HepG2 (cell line): ENCODE measurements around the gene FFAR4. TPM values are rescaled to one million over a fixed set of nuclear protein-coding genes. Genes with fewer than 3 reads are reported as not detected.

Source experiments
- ATRX ChIP-seq: sonication (generic); formaldehyde crosslinking; IDR thresholded peaks from 2 replicates; pipeline ENCODE4 v1.4.0; 2020; ENCODE audit warnings: missing genetic modification reagents, borderline replicate concordance
- E2F5 ChIP-seq: sonication (generic); formaldehyde crosslinking; conservative IDR thresholded peaks from 2 replicates; pipeline ENCODE4 v1.4.0; 2020; ENCODE audit warnings: missing genetic modification reagents
- EP300 ChIP-seq, 3 experiments: sonication (generic) in 1 of 3; formaldehyde crosslinking in 1 of 3; IDR thresholded peaks; 2 replicates each; pipeline versions ENCODE4 v1.5.1 to v1.6.1; 2011 to 2020; ENCODE audit warnings: low read depth in 2 of 3, low read length in 2 of 3, borderline replicate concordance in 1 of 3, improper control_type of control experiment in 1 of 3, mild to moderate bottlenecking in 1 of 3, missing genetic modification reagents in 1 of 3, moderate library complexity in 1 of 3
- EZH2 ChIP-seq: conservative IDR thresholded peaks from 2 replicates; pipeline ENCODE4 v1.6.1; 2012; ENCODE audit warnings: mild to moderate bottlenecking, low read depth, low read length, moderate library complexity
- FLYWCH1 ChIP-seq: sonication (generic); formaldehyde crosslinking; IDR thresholded peaks from 2 replicates; pipeline ENCODE4 v1.8.1; 2023; ENCODE audit warnings: mild to moderate bottlenecking, missing genetic modification reagents
- HOXA9 ChIP-seq: sonication (generic); formaldehyde crosslinking; IDR thresholded peaks from 2 replicates; pipeline ENCODE4 v1.8.1; 2022; ENCODE audit warnings: missing genetic modification reagents, mild to moderate bottlenecking, moderate library complexity, borderline replicate concordance
- JUND ChIP-seq: sonication (generic); formaldehyde crosslinking; IDR thresholded peaks from 2 replicates; pipeline ENCODE4 v1.8.0; 2022; ENCODE audit warnings: mild to moderate bottlenecking, missing genetic modification reagents
- LBX2 ChIP-seq: sonication (generic); formaldehyde crosslinking; IDR thresholded peaks from 2 replicates; pipeline ENCODE4 v1.5.0; 2020; ENCODE audit warnings: missing genetic modification reagents, mild to moderate bottlenecking, borderline replicate concordance
- MEF2D ChIP-seq: sonication (generic); formaldehyde crosslinking; IDR thresholded peaks from 2 replicates; pipeline ENCODE4 v1.5.1; 2020; ENCODE audit warnings: mild to moderate bottlenecking, missing genetic modification reagents
- MXD4 ChIP-seq: IDR thresholded peaks from 2 replicates; pipeline ENCODE4 v1.6.1; 2016; ENCODE audit warnings: mild to moderate bottlenecking, missing biosample characterization, missing genetic modification reagents
- MYNN ChIP-seq: sonication (generic); formaldehyde crosslinking; IDR thresholded peaks from 2 replicates; pipeline ENCODE4 v1.4.0; 2020; ENCODE audit warnings: mild to moderate bottlenecking, low read depth, missing genetic modification reagents
- NFATC3 ChIP-seq: sonication (generic); formaldehyde crosslinking; IDR thresholded peaks from 2 replicates; pipeline ENCODE4 v1.5.1; 2020; ENCODE audit warnings: mild to moderate bottlenecking, missing genetic modification reagents
- NFKB2 ChIP-seq: sonication (generic); formaldehyde crosslinking; IDR thresholded peaks from 2 replicates; pipeline ENCODE4 v1.4.0; 2020; ENCODE audit warnings: missing genetic modification reagents, borderline replicate concordance
- NFYB ChIP-seq: sonication (generic); formaldehyde crosslinking; IDR thresholded peaks from 2 replicates; pipeline ENCODE4 v1.4.0; 2020; ENCODE audit warnings: missing genetic modification reagents
- NPAS2 ChIP-seq: sonication (generic); formaldehyde crosslinking; IDR thresholded peaks from 2 replicates; pipeline ENCODE4 v1.8.0; 2022; ENCODE audit warnings: mild to moderate bottlenecking, missing genetic modification reagents, borderline replicate concordance
- PHF8 ChIP-seq: sonication (generic); formaldehyde crosslinking; IDR thresholded peaks from 2 replicates; pipeline ENCODE4 v1.5.0; 2020; ENCODE audit warnings: missing genetic modification reagents
- SIN3B ChIP-seq: fragments of 150-350 bp; IDR thresholded peaks from 2 replicates; pipeline ENCODE4 v1.6.1; 2014; ENCODE audit warnings: low read length
- SOX5 ChIP-seq: IDR thresholded peaks from 2 replicates; pipeline ENCODE4 v1.6.1; 2016; ENCODE audit warnings: borderline replicate concordance
- ZBED4 ChIP-seq: sonication (generic); formaldehyde crosslinking; IDR thresholded peaks from 2 replicates; pipeline ENCODE4 v1.4.0; 2020; ENCODE audit warnings: missing genetic modification reagents, borderline replicate concordance
- ZFP36L2 ChIP-seq: sonication (generic); formaldehyde crosslinking; IDR thresholded peaks from 2 replicates; pipeline ENCODE4 v1.4.0; 2020; ENCODE audit warnings: missing genetic modification reagents
- ZNF329 ChIP-seq: sonication (generic); formaldehyde crosslinking; IDR thresholded peaks from 2 replicates; pipeline ENCODE4 v1.9.0; 2021; ENCODE audit warnings: low read depth, mild to moderate bottlenecking, missing genetic modification reagents
- ZNF441 ChIP-seq: sonication (generic); formaldehyde crosslinking; IDR thresholded peaks from 2 replicates; pipeline ENCODE4 v1.7.0; 2021; ENCODE audit warnings: missing genetic modification reagents, borderline replicate concordance
- polyA plus RNA-seq, 8 experiments: library from polyadenylated mRNA; depleted of rRNA in 3 of 8; stranded (reverse) in 7 of 8; unstranded in 1 of 8; fragments of >200 nt; fragmentation: Illumina TruSeq in 4 of 8; extraction: Trizol in 4 of 8; gene quantifications; 2 replicates each; pipeline versions ENCODE4 v1.2.1 to v1.2.3, GENCODE V29; 2011 to 2016; ENCODE audit warnings: low read depth in 4 of 8, missing spikeins in 1 of 8, mixed read lengths in 1 of 8; ENCODE audit not compliant: insufficient read depth in 1 of 8
- total RNA-seq, 5 experiments: library from RNA; depleted of rRNA; stranded (reverse); fragments of >200 nt; fragmentation: Illumina TruSeq; extraction: Trizol; gene quantifications; 2 replicates each; pipeline ENCODE4 v1.2.3, GENCODE V29; 2016; ENCODE audit warnings: low read depth in 1 of 5

Gene FFAR4
- total and polyA plus RNA-seq, 2 of the 13 experiments (the other 11 are each of a cell fraction or from before 2014, with no cell fraction given): 0.09 TPM; not detected in 1

- TF ChIP-seq SOX5 (CRISPR knock-in tag) (peak; percentile 37), E2F5 (CRISPR knock-in tag) (0 out of 2 replicates have a peak, but pooled peaks have one; percentile 31), EP300 (IDR thresholded peaks at IDR 0.05; ENCODE audit: low read depth in 2 of 2, low read length in 2 of 2) (peak; percentile 74 to 82), EP300 (CRISPR knock-in tag; IDR thresholded peaks at IDR 0.05; ENCODE audit: borderline replicate concordance) (peak; percentile 70), ZBED4 (CRISPR knock-in tag) (peak; percentile 51; the same call in 1 of the 2 replicates), NFKB2 (peak; percentile 68; the same call in 1 of the 2 replicates), LBX2 (CRISPR knock-in tag) (0 out of 2 replicates have a peak, but pooled peaks have one; percentile 33), SIN3B (no peak), ZFP36L2 (CRISPR knock-in tag) (no peak), NFATC3 (0 out of 2 replicates have a peak, but pooled peaks have one; percentile 43), MYNN (CRISPR knock-in tag) (no peak), MEF2D (CRISPR knock-in tag) (peak; percentile 69; the same call in 1 of the 2 replicates), NFYB (CRISPR knock-in tag) (no peak; the same call in 1 of the 2 replicates), ZNF441 (CRISPR knock-in tag) (no peak; the same call in 1 of the 2 replicates), ATRX (CRISPR knock-in tag) (no peak), HOXA9 (no peak; the same call in 1 of the 2 replicates), FLYWCH1 (0 out of 2 replicates have a peak, but pooled peaks have one; percentile 30), MXD4 (CRISPR knock-in tag) (no peak), PHF8 (peak; percentile 91), ZNF329 (CRISPR knock-in tag) (peak; percentile 85), JUND (peak; percentile 91), EZH2 (no peak), NPAS2 (CRISPR knock-in tag) (no peak)
Observed at GRCh38 chr10:93601146-93601773, 34.8 kb downstream of the FFAR4 start, which contains the start of gene RBP4 (continued).
